Activated T-cell treated with anti-CD3 and anti-CD28 coated beads for 1 hour (primary cell): ENCODE measurements around the gene KRT23.

Source experiments
- DNase-seq: peaks from one replicate; pipeline ENCODE4 v3.0.0-alpha.2; 2020; ENCODE audit warnings: low read depth

KRT23 gene, protein sequence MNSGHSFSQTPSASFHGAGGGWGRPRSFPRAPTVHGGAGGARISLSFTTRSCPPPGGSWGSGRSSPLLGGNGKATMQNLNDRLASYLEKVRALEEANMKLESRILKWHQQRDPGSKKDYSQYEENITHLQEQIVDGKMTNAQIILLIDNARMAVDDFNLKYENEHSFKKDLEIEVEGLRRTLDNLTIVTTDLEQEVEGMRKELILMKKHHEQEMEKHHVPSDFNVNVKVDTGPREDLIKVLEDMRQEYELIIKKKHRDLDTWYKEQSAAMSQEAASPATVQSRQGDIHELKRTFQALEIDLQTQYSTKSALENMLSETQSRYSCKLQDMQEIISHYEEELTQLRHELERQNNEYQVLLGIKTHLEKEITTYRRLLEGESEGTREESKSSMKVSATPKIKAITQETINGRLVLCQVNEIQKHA

DNA sequence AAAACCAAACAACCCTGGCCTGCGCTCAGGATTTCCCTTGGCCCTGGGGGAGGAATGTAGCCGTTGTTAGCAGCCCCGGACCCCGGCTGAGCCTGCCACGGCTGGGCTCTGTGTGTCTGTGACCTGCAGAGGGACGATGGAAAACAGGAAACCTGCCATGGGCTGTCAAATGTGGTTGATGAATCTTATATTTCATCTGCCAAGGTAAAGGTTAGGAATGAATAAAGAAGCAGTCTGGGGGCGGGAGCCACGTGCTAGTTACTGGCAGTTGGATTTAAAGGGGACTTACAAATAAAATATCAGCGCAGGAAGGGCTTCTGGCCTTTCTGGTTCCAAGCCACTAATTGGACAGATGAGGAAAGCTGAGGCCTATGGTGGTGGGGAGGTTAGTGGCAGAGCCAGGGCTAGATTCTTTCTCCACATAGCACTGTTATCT is at the start of gene KRT23:
KRT23 (minus strand) TSS at position 263 of the 436 bp plus-strand sequence. CDS start 1,043 bp downstream, outside the sequence.
- no peak for DNase-seq

DNA sequence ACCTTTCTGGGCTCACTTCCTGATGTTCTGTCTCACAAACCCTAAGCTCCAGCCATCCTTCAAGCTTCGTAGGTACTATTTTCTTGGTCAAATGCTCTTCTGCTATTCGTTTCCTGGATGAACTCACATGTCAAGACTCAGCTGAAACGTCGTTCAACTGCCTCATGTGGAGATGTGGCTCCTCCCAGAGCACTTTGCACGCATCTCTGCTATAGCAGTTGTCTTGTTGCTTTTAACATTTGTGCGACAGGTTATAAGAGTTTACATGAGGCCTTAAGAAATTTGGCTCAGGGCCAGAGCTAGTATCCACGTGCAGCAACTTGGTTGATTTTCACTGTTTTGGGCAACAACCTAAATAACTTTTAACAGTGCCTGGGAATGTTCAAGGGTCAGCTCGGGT is 49.5 kb upstream of the KRT23 start:
- DNase-seq, result no peak

DNA sequence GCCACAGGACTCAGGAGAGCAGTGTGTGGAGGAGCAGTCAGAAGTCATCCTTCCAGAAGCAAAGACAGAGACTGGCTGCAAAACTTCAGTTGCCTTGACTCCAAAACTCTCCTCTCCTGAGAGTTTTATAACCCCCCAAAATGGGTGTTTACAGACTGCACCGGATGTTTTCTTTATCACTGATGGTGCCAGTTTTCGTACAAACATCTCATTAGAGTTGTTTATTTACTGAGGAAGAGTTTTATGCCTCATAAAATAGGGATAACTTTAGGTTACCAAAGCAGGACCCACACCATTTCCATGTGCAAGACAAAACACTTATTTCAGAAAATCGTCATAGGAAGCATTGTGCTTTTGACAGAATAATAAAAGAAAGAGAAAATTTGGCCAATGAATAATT is 46.8 kb upstream of the KRT23 start, which contains the start of gene KRT40:
KRT40 (minus strand) TSS at position 101 of the 400 bp plus-strand sequence; CDS start at position 48, 53 bp downstream.
- DNase-seq, result no peak

DNA sequence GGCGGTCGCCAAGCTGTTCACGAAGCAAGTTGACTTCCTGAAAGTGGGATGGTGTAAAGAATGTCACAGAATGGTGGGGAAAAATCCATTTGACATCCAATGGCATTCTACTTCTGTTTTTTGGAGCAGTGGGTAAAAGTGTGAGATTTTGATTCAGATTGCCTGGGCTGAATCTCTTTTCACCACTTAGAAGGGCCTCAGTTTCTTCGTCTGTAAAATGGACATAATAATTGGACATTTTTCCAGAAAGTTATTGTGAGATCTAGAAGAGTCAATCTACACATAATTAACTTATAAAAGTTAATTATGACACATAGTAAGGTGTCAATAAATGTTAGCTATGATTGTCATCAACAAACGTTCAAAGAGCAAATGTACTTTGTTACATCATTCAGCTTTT is 43.7 kb upstream of the KRT23 start:
- no peak for DNase-seq

DNA sequence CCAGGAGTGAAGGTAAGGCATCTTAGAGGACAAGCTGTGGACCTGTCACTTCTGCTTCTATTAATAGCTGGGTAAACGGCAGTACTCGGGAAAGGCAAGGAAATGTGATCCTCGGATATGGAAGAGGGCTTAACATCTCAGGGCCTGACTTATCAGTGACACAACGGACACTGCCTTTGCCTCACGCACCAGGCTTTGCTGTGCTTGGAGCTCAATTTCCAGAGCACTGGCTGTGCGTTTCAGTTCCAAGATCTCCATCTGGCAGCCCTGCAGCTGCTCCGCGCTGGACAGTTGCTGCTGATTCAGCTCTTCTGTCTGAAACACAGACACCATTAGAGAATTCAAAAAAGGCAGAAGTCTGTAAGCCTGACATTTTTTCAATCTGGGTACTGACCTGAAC is 43.1 kb upstream of the KRT23 start:
- no peak for DNase-seq

DNA sequence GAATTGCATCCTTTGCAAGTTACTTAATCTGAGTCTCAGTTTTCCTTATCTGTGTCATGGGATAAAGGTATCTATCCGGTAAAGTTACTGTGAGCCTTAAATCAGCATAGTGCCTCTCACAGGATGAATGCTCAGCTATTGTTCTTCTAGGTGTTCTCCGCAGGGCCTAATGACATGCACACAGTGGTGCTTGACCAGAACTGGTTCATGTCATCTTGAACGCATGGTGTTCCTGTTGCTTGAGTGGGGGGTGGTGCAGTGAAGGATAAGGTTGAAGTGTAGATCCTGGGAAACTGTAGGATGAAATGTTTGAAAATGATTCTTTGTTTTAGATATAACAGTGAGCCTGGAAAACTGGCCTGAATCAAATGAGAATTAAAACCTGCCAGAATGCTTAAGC is 42.7 kb upstream of the KRT23 start:
- no peak for DNase-seq

DNA sequence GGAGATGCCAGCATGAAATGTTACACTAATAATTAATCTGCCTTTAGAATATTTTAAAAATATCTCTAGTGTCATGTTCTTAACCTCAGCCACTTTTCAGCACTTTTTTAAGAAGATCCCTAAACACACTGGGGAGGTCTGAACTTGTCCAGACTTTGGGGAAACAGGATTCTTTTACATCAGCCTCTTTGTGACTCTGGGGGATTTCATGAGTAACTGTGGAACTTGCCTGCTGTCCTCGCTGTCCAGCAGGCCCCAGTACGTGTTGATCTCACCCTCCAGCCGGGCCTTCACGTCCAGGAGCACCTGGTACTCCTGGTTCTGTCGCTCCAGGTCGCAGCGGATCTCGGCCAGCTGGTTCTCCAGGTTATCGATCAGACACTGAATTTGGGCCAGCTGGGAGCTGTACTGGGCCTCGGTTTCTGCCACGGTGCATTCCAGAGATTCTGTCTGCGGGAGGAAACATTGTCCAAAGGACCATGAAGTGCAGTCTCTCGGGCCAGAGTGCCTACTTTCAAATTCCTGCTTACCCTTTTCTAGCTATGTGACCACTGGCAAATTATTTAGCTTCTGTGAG is 41.2 kb upstream of the KRT23 start:
- no peak for DNase-seq

DNA sequence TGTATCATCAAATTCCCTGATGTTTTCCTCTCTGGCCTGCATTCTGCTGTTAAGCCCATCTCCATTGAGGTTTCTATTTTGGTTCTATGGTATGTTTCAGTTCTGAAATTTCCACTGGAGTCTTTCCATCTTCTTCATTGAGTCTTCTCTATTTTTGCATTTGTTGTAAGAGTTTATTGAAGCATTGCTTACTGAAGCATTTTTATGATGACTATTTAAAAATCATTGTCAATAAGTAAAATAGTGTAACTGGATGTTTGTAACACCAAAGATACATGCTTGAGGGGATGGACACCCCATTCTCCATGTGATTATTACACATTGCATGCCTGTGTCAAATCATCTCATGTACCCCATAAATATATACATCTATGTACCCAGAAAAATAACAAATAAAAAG is 38.1 kb upstream of the KRT23 start:
- no peak for DNase-seq

DNA sequence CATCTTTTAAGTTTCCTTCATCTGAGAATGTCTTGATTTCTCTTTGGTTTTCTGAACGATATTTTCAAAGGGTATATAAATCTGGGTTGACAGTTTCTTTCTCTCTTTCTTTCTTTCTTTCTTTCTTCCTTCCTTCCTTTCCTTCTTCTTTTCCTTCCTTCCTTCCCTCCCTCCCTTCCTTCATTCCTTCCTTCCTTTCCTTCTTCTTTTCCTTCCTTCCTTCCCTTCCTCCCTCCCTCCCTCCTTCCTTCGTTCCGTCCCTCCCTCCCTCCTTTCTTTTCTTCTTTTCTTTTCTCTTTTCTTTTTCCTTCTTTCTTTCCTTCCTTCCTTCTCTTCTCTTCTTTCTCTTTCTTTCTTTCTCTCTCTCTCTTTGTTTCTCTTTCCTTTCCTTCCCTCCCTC is 36.9 kb upstream of the KRT23 start:
- no peak for DNase-seq

DNA sequence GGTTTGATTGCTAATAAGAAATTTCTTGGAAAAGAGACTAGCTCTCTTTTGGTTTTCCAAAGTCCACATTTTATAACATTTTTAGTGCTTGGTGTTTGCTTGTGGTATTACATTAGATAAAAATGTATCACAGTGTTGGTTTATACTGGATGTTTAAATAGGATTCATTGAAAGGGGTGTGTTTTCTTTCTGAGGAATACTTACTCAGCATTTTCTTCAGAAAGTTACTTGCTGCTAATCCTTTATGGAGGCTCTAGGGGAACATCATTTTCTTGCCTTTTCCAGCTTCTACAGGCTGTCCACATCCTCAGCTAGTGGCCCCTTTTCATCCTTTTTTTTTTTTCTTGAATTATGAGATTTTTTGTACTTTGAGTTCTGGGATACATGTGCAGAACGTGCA is 30.1 kb upstream of the KRT23 start:
- DNase-seq, result no peak

DNA sequence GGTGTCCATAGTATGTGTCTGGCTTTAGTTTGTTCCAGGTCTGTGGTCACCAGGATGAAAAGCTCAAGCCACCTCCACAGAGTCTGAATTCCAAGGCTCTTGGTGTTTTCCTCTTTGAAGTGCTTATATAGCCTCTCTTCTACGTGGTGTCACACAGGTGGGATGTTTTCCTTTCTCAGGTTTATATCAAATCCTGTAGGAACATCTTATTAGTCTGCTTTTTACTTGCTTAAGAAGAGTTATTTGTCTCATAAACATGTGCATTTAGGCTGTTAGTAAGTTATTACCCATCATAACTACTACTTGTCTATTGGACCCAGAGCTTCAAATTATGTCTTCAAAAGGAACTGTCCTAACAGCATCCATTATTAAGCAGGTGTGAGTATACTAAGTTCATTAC is 29.4 kb upstream of the KRT23 start, which contains the start of gene KRT39:
KRT39 (minus strand) TSS at position 101 of the 400 bp plus-strand sequence; CDS start at position 9, 92 bp downstream.
- no peak for DNase-seq

DNA sequence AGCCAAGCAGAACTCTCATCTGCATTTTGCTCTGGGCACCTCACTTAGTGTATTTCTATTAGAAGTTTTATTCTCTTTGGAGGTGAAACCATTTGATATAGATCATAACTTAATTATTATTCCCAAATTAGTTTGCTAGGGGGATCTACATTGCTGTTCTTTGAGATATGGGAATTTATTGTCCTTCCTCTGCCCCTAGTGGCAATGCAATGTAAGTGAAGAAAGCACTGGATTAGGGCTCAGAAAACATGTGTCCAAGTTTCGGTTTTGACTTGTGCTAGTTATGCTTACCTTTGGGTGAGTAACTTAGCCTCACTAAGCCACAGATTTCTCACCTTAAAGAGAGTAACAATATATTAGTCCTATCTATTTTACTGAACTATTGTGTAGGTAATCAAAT is 26.4 kb upstream of the KRT23 start:
- no peak for DNase-seq

DNA sequence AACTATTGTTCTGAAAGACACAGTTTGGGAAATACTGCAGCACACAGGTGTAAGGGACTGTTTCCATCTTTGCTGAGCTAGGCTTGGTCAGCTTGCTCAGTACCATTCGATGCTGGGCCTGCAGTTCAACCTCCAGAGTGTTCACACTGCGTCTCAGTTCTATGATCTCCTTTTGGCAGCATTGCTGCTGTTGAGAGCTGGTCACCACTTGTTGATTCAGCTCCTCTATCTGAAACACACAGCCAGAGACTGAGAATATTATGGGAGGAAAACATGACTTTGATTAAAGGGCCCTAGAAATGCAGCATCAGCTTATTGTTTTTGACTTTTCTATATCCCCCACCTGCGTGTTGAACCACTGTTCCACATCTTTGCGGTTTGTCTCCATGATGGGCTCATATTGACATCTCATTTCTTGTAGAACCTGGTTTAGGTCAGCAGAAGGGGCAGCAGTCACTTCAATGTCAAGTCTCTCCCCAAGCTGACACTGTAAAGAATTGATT is 24.7 kb upstream of the KRT23 start:
- DNase-seq, result no peak

DNA sequence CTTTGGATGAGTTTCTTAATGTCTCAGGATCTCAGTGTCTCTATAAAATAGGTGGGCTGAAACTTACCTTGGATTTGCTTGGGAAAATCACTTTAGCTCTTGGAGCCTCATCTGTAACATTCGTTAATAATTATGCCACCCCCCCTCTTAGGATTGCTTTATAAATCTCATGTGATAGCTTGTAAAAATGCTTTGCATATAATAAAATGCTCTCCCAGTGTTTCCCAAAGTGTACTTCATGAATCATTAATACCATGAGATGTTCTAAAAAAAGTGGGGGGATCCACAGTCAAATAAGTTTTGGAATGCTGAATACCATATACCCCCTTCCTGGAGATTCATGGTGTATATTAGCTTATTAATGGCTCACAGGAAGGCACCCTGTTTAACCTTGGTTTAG is 24.1 kb upstream of the KRT23 start:
- no peak for DNase-seq

DNA sequence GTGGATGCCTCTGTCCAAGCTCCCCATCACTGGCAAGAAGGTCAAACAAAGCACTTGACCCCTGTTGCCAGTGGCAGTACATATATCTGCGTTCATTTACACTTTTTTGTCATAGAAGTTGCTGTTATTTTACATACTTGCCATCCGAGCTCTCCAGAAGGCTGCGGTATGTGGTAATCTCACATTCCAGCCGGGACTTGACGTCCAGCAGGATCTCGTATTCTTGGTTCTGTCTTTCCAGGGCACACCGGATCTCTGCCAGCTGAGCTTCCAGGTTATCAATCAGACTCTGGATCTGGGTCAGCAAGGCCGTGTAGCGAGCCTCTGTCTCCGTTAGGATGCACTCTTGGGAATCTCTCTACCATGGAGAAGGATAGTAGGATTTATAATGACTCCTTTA is 22.7 kb upstream of the KRT23 start:
- DNase-seq, result no peak

DNA sequence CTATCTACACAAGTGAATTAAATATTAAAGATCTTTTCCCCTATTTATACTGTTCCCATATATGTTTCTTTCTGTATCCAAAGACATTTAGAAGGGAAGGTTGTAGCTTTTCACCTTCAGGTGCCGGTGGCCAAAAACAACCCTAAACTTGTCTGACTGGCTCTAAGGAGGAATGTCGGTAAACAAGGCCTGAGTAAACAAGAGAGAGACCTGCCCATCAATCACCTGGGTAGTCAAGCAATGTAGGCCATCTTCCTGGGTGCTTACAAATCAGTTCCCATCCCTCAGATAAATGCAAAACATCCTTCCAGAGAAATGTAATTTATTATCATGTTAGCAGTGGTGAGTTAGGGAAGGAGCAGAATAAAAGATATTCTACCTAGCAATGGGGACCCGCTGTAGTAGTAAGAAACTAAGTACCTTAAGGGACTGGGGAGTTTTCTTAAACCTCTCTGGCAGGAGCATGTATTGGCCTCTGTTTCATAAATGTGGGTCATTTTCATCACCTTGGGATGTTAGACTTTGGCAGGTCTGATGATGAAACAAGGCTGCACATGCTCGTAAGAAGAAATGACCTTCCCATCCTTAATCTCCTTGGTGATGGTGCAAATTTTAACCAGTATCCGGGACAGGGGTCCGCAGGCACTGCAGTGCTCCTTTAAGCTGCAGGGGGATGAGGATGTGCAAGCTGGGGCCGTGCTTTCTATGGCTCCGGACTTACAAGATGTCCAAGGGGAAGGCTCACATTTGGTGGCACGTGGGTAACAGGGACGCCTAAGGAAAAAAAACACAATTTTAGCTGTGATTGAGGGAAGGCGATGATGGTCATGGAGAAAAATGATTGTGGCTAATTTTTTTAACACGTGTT is 20.9 kb upstream of the KRT23 start:
- DNase-seq, result no peak

DNA sequence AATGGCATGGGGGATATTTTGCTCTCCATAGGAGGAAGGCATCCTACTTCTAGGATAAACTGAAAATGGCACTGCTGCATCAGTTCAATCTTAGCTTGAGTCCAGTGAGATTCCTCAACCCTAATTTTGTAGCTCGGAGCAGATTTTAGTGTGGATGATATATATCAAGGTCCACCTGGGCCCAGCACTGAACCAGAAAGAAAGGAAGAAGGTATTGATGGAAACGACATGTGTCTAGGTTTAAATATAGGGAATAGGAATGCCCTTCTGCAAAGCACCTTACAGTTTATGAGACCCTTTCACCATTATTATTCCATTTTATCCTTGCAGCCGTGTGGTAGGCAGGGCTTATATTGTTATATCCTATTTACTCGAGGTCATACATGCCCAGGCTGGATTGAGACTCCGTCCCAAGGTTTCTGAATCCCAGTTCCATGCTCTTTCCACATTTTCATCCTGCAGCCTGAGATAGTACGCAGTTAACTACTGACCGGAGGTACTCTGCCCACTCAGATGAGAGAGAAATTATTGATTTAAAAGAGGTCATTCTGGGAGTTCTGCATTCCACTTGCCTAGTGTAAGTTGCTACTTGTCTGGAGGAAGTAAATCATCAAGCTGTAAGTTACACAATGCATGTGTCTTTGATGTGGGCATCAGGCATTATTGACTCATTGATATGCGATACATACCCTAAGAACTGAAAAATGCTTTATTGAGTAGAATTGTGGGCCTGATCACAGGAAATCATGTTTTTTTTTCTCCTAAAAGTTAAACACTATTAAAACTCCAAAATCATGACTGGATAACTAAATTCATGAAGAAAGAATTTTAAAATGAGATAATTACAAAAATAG is 19.2 kb upstream of the KRT23 start:
- DNase-seq, result no peak

DNA sequence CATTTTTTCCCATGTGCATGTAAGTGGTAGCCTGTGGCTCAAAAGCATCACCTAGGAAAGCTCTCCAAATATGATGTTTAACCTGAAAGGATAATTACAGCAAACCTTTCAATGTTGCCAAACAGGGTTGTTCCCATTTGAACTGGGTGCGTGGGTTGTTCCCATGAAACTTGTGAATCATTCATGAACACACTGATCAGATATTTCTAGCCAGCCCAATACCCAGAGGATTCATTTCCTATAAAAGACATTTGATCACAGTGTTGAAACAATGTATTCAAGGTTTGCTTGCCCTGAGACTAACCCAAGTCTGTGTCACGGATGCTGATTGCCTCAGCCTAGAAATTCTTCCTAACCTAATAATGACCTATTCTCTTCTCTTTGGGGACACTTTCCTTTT is 16.4 kb upstream of the KRT23 start:
- DNase-seq, result no peak

DNA sequence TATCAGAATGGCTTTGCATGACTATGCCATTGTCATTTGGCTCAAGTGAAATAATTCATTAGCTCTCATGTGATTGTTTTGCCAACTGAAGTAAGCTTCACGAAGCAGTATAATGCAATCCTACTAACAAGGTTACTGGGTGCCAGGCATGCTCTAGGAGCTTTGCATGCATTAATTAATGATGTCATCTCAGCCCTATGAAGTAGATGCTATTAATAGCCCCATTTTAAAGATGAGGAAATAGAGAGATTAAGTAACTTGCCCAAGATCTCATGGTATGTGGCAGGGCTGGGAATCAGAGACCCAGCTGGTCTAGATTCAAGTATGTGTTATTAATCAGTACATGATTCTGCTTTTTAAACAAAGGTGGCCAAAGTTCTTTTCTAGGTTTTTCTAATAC is 15.2 kb upstream of the KRT23 start:
- DNase-seq, result no peak

DNA sequence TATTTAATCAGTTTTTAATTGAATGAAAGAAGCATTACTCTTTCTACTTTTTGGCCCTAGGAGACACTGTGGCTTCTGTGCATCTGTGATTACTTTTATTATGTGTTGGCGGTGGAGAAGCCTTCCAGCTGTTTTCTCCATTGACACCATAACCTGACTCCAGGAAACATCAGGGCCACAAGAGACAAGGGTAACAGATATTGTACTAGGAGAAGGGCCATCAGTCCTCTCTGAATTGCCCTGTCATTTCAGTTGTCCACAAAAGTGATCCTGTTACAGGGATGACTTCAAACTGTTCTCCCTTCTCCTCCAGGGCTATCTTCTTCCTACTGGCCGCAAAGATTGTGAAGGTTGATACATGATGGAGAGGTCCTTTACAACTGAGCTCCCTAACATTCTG is 14.7 kb upstream of the KRT23 start:
- no peak for DNase-seq

DNA sequence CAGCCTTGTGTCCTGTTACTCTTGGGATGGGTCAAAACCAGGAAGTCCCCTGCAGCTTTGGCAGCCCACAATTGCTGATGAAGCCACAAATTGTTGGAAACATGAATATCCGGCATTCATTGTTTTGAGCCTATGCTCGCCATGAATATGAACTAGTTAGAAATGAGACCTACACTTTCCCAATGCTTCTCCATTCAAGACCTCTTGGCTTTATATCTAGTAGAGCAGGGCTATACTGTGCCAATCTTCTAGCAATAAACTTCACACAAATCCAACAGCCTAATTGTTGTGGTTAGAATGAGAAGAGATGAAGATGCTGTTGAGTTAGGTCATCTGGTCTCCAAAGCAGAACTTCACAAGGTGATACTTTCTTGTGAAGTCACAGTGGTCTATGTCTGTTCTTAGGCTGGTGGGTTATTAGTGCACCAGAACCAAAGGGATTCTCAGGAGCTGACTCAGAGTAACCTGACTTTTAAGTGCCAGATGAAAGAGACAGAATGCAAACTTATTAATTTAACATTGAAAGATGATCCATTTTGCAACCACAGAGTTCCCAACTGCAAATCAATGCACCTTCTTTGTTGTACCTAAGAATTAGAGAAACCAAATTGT is 13.7 kb upstream of the KRT23 start:
- DNase-seq, result no peak
